Kidney (tissue), 14 donors: ENCODE measurements around the gene FBXO9. TPM values are rescaled to one million over a fixed set of nuclear protein-coding genes. Genes with fewer than 3 reads are reported as not detected.

Source experiments
- DNase-seq, 5 donors: peaks; one replicate each; pipeline ENCODE4 v3.0.0-alpha.2; 2013 to 2020
- FAIRE-seq: peaks from 2 replicates; lab custom pipeline; 2012; peaks lifted over from hg19 to GRCh38; lab: Jason Lieb, UNC
- H3K27ac ChIP-seq, 2 donors: one replicate each; pipeline ENCODE4 v1.7.0; 2013; ENCODE audit warnings: low read depth in 2 of 2, low read length in 2 of 2, inconsistent platforms in 1 of 2
- H3K27me3 ChIP-seq: one replicate; pipeline ENCODE4 v1.7.1; 2013; ENCODE audit warnings: low read length, inconsistent platforms; ENCODE audit not compliant: control insufficient read depth, insufficient read depth
- H3K36me3 ChIP-seq, 3 donors: one replicate each; pipeline versions ENCODE4 v1.7.0 to v1.7.1; 2013; ENCODE audit warnings: low read length in 3 of 3, control low read depth in 1 of 3, inconsistent platforms in 1 of 3; ENCODE audit not compliant: insufficient read depth in 3 of 3, control insufficient read depth in 2 of 3
- H3K4me1 ChIP-seq, 3 donors: one replicate each; pipeline versions ENCODE4 v1.7.0 to v1.7.1; 2013; ENCODE audit warnings: low read length in 3 of 3, inconsistent platforms in 1 of 3, low read depth in 1 of 3; ENCODE audit not compliant: control insufficient read depth in 2 of 3, insufficient read depth in 2 of 3
- H3K4me3 ChIP-seq, 3 donors: one replicate each; pipeline versions ENCODE4 v1.7.0 to v1.8.1; 2013; ENCODE audit warnings: low read length in 3 of 3, control low read depth in 1 of 3, inconsistent platforms in 1 of 3
- H3K9ac ChIP-seq, 3 donors: one replicate each; pipeline versions ENCODE4 v1.7.0 to v1.7.1; 2013; ENCODE audit warnings: low read length in 3 of 3, control low read depth in 1 of 3, inconsistent platforms in 1 of 3
- H3K9me3 ChIP-seq, 3 donors: one replicate each; pipeline versions ENCODE4 v1.7.0 to v1.7.1; 2013; ENCODE audit warnings: low read length in 3 of 3, control low read depth in 1 of 3, inconsistent platforms in 1 of 3; ENCODE audit not compliant: control insufficient read depth in 2 of 3, insufficient read depth in 1 of 3
- intact Hi-C: fragments of 100-400 bp; cut with DNase I; formaldehyde crosslinking; loops from one replicate; pipeline ENCODE4 v1.11.1; 2022
- polyA plus RNA-seq: library from polyadenylated mRNA; stranded (reverse); fragments of 350-450 nt; fragmentation: Illumina TruSeq; extraction: RNeasy Lipid Tissue Mini Kit (QIAGEN cat#74804); gene quantifications from one replicate; pipeline ENCODE4 v1.2.3, GENCODE V29; 2014; ENCODE audit warnings: low read depth, low replicate concordance; ENCODE audit not compliant: insufficient read depth
- total RNA-seq: library from RNA; stranded (reverse); fragmentation: NEBNext Ultra II Directional; extraction: Animal tissue kit (Norgen Biotek cat#: 25700); gene quantifications from one replicate; pipeline ENCODE4 v1.2.1, GENCODE V29; 2021
- TF ChIP-seq, protein P1 (sequence below): IDR thresholded peaks from 3 replicates; pipeline ENCODE4 v1.5.1; 2012; ENCODE audit warnings: mild to moderate bottlenecking, moderate library complexity, borderline replicate concordance; ENCODE audit not compliant: insufficient read depth; ENCODE audit errors: extremely low read depth
- donor health status: control.
- donor health status: control.
- donor health status: control.
- donor health status: control.
- donor health status: control.
- donor health status: DM: yes; HTN: yes; CAD: no.
- donor health status: Normal renal cell carcinoma (clear cell type).

FBXO9 gene
- total and polyA plus RNA-seq, 2 donors from 2014 or later: 45.2 to 94.7 TPM

GRCh38 chr6:53133961-53134360 is 68.8 kb downstream of the FBXO9 start:
- intact Hi-C loops: no loop called here
- FAIRE-seq: no peak
- DNase-seq: no peak

DNA sequence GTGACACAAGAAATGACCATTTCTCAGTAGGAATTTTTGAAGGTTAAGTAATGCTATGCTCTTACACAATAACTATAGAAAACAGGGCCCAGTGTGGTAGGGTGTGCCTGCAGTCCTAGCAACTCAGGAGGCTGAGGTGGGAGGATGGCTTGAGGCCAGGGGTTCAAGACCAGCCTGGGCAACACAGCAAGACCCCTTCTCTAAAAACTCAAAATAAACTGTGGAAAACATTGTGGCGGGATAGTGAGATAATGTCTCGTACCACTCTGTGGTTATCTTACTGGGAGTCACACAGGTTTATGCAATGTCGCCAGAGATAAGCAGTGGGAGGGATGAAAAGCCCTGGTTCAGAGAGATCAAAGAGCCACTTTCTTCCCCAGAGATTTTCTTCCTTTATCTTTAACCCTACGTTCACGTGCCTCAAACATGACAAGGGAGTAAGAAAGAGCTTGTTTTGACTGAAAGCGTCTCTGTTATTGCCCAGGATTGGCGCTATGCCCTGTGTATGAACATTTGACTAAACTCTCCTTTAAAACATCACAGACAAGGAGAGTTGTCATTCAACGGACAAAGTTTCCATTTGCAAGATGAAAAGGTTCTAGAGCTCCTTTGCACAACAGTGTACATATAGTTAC is 69.5 kb downstream of the FBXO9 start:
- TF ChIP-seq, protein P1, sequence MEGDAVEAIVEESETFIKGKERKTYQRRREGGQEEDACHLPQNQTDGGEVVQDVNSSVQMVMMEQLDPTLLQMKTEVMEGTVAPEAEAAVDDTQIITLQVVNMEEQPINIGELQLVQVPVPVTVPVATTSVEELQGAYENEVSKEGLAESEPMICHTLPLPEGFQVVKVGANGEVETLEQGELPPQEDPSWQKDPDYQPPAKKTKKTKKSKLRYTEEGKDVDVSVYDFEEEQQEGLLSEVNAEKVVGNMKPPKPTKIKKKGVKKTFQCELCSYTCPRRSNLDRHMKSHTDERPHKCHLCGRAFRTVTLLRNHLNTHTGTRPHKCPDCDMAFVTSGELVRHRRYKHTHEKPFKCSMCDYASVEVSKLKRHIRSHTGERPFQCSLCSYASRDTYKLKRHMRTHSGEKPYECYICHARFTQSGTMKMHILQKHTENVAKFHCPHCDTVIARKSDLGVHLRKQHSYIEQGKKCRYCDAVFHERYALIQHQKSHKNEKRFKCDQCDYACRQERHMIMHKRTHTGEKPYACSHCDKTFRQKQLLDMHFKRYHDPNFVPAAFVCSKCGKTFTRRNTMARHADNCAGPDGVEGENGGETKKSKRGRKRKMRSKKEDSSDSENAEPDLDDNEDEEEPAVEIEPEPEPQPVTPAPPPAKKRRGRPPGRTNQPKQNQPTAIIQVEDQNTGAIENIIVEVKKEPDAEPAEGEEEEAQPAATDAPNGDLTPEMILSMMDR: no peak
- H3K9ac ChIP-seq: no peak overlapping the region
- H3K27me3 ChIP-seq: no peaks in the 10 kb centered on the region
- H3K4me3 ChIP-seq: no peak overlapping the region
- DNase-seq: no peak
- no peaks in the 10 kb centered on the region for H3K4me1 ChIP-seq
- no peaks in the 10 kb centered on the region for H3K36me3 ChIP-seq
- no peak overlapping the region for H3K27ac ChIP-seq
- intact Hi-C loops: no loop called here
- H3K9me3 ChIP-seq: no peaks in the 10 kb centered on the region
- FAIRE-seq: no peak

More at GRCh38 chr6:53133961-53134360, 68.8 kb downstream of the FBXO9 start:
- no peak overlapping the region for H3K9ac ChIP-seq
- TF ChIP-seq, protein P1: no peak
- H3K27me3 ChIP-seq: no peaks in the 10 kb centered on the region
- no peak overlapping the region for H3K27ac ChIP-seq
- no peaks in the 10 kb centered on the region for H3K36me3 ChIP-seq
- H3K9me3 ChIP-seq: no peaks in the 10 kb centered on the region
- H3K4me3 ChIP-seq: no peak overlapping the region
- no peaks in the 10 kb centered on the region for H3K4me1 ChIP-seq

DNA sequence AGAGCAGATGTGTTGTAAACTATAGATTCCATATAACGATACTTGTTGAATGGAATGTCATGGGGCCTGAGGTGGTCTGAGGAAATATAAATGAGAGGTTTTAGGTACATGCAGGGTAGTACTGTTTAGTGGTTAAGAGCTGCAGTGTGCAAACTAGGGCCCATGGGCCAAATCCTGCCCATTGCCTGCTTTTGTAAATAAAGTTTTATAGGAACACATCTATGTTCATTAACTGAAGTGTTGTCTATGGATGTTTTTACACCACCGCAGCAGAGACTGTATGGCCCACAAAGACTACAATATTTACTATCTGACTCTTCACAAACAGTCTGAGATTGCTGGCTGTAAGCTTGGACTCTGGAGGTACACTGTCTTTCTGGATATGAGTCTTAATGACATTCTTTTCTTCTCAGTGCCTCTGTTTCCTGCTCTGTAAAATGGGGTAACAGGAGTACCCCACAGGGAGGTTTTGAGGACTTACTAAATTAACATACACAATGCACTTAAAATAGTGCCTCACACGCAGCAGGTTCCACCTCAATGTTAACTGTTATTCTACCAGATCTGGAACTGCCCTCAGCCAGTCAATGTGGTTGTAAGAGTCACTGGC is 70.9 kb downstream of the FBXO9 start:
- FAIRE-seq: no peak
- Histone ChIP-seq H3K9ac (no peak overlapping the region), H3K27me3 (no peaks in the 10 kb centered on the region), H3K27ac (no peak overlapping the region), H3K36me3 (no peaks in the 10 kb centered on the region), H3K9me3 (no peaks in the 10 kb centered on the region), H3K4me3 (no peak overlapping the region), H3K4me1 (no peaks in the 10 kb centered on the region)
- TF ChIP-seq, protein P1: no peak
- no peak for DNase-seq
- intact Hi-C loops: no loop called here
